SJCRH30 (cell line): Measurements from ENCODE around the gene CATSPERD. TPM values are rescaled to one million over a fixed set of nuclear protein-coding genes. Genes with fewer than 3 reads are reported as not detected.
A peak's percentile ranks its signal among the peaks of the same experiment; 100 is the strongest.
"Not testable (repeated sequence)": the region's sequence is repeated elsewhere in the genome, so short reads cannot be mapped to it uniquely, and the experiment has no call there.

Experiments used
- DNase-seq, 2 experiments: peaks; one replicate each; pipeline ENCODE4 v3.0.0-alpha.2; 2015 to 2020
- H3K27ac ChIP-seq: fragments of 250-450 bp; sonication (Bioruptor Pico); 2 replicates; pipeline ENCODE4 v1.5.1; 2020; ENCODE audit warnings: mild to moderate bottlenecking, moderate library complexity
- H3K27me3 ChIP-seq: fragments of 250-450 bp; sonication (Bioruptor Pico); 2 replicates; pipeline ENCODE4 v1.5.1; 2020; ENCODE audit warnings: mild to moderate bottlenecking, moderate library complexity
- H3K36me3 ChIP-seq: fragments of 250-450 bp; sonication (Bioruptor Pico); 2 replicates; pipeline ENCODE4 v1.5.1; 2020; ENCODE audit warnings: mild to moderate bottlenecking, moderate library complexity
- H3K4me1 ChIP-seq: fragments of 250-450 bp; sonication (Bioruptor Pico); 2 replicates; pipeline ENCODE4 v1.5.1; 2020; ENCODE audit warnings: mild to moderate bottlenecking, moderate library complexity
- H3K4me3 ChIP-seq: fragments of 250-450 bp; sonication (Bioruptor Pico); 2 replicates; pipeline ENCODE4 v1.5.1; 2020; ENCODE audit warnings: mild to moderate bottlenecking, moderate library complexity
- H3K9me3 ChIP-seq: fragments of 250-450 bp; sonication (Bioruptor Pico); replicated peaks from 2 replicates; pipeline ENCODE4 v1.5.1; 2020; ENCODE audit warnings: mild to moderate bottlenecking, moderate library complexity
- total RNA-seq: library from RNA; depleted of rRNA; stranded (reverse); fragments of >200 nt; shearing (Covaris generic); gene quantifications from 2 replicates; pipeline ENCODE4 v1.2.3, GENCODE V29; 2014

CATSPERD gene
- total RNA-seq, 1 experiment from 2014 or later, result not detected

GRCh38 chr19:5680437-5681368 is 39.7 kb upstream of the CATSPERD start, which contains the start of the genes HSD11B1L and MICOS13:
HSD11B1L (plus strand) TSS chr19:5681027; CDS start chr19:5684833, 3,806 bp downstream.
MICOS13 (minus strand) TSS chr19:5680516; CDS start chr19:5680486, 30 bp downstream.
- H3K27me3 ChIP-seq, result no peaks in the 10 kb centered on the region
- H3K9me3 ChIP-seq, result no peaks in the 10 kb centered on the region
- DNase-seq, result peak; percentile 98 to 99
- H3K27ac ChIP-seq, result peak within 1 kb of the TSS; percentile 65
- no peaks in the 10 kb centered on the region for H3K36me3 ChIP-seq
- peak within 1 kb of the TSS; percentile 88 for H3K4me3 ChIP-seq
- H3K4me1 ChIP-seq, result peaks cover 19% of the 10 kb centered on the region

GRCh38 chr19:5681391-5682106 is 38.9 kb upstream of the CATSPERD start:
- no peaks in the 10 kb centered on the region for H3K36me3 ChIP-seq
- H3K27ac ChIP-seq, result no peak overlapping the region
- H3K27me3 ChIP-seq, result no peaks in the 10 kb centered on the region
- H3K4me1 ChIP-seq, result peaks cover 11% of the 10 kb centered on the region
- no peak for DNase-seq
- H3K4me3 ChIP-seq, result peak overlapping the region; percentile 88
- no peaks in the 10 kb centered on the region for H3K9me3 ChIP-seq

GRCh38 chr19:5682107-5682482 is 38.3 kb upstream of the CATSPERD start:
- Histone ChIP-seq H3K4me1 (peaks cover 7% of the 10 kb centered on the region), H3K27ac (no peak overlapping the region), H3K36me3 (no peaks in the 10 kb centered on the region), H3K9me3 (no peaks in the 10 kb centered on the region), H3K4me3 (no peak overlapping the region), H3K27me3 (no peaks in the 10 kb centered on the region)
- no peak for DNase-seq

- H3K27me3 ChIP-seq, result no peaks in the 10 kb centered on the region
- H3K4me1 ChIP-seq, result no peaks in the 10 kb centered on the region; the same call in 1 of the 2 replicates
- H3K4me3 ChIP-seq, result no peak overlapping the region
- no peaks in the 10 kb centered on the region for H3K36me3 ChIP-seq
- H3K9me3 ChIP-seq, result no peaks in the 10 kb centered on the region
- no peak for DNase-seq
- no peak overlapping the region for H3K27ac ChIP-seq
These were observed 37.1 kb upstream of the CATSPERD start for GRCh38 chr19:5683177-5683886.

- DNase-seq, result no peak
- H3K36me3 ChIP-seq, result no peaks in the 10 kb centered on the region
- H3K27me3 ChIP-seq, result no peaks in the 10 kb centered on the region
- no peaks in the 10 kb centered on the region for H3K9me3 ChIP-seq
- H3K4me1 ChIP-seq, result no peaks in the 10 kb centered on the region; the same call in 1 of the 2 replicates
- no peak overlapping the region for H3K4me3 ChIP-seq
- no peak overlapping the region for H3K27ac ChIP-seq
These were observed 35.6 kb upstream of the CATSPERD start for GRCh38 chr19:5684694-5685430.

GRCh38 chr19:5686326-5686646 is 34.2 kb upstream of the CATSPERD start:
- Histone ChIP-seq H3K4me3 (peak overlapping the region; percentile 71), H3K27me3 (no peaks in the 10 kb centered on the region), H3K27ac (no peak overlapping the region), H3K36me3 (peaks cover 10% of the 10 kb centered on the region), H3K9me3 (no peaks in the 10 kb centered on the region), H3K4me1 (no peaks in the 10 kb centered on the region; the same call in 1 of the 2 replicates)
- no peak for DNase-seq

GRCh38 chr19:5686647-5687359 is 33.6 kb upstream of the CATSPERD start:
- DNase-seq, result peak; percentile 97 to 99
- Histone ChIP-seq H3K4me3 (peak overlapping the region; percentile 71), H3K9me3 (no peaks in the 10 kb centered on the region), H3K36me3 (peaks cover 15% of the 10 kb centered on the region), H3K27ac (peak overlapping the region; percentile 28), H3K4me1 (no peaks in the 10 kb centered on the region; the same call in 1 of the 2 replicates), H3K27me3 (no peaks in the 10 kb centered on the region)

- Histone ChIP-seq H3K27ac (no peak overlapping the region), H3K4me3 (peak overlapping the region; percentile 71), H3K4me1 (no peaks in the 10 kb centered on the region; the same call in 1 of the 2 replicates), H3K9me3 (no peaks in the 10 kb centered on the region), H3K27me3 (no peaks in the 10 kb centered on the region), H3K36me3 (peaks cover 22% of the 10 kb centered on the region)
- no peak for DNase-seq
These were observed 32.9 kb upstream of the CATSPERD start for GRCh38 chr19:5687360-5688198.

- not testable (repeated sequence) for H3K9me3 ChIP-seq, H3K4me1 ChIP-seq, DNase-seq, H3K27me3 ChIP-seq, H3K27ac ChIP-seq, H3K4me3 ChIP-seq
- peaks cover 30% of the 10 kb centered on the region for H3K36me3 ChIP-seq
These were observed 32.1 kb upstream of the CATSPERD start for GRCh38 chr19:5688262-5688881.

- H3K27me3 ChIP-seq, result no peaks in the 10 kb centered on the region
- H3K36me3 ChIP-seq, result peaks cover 49% of the 10 kb centered on the region
- peaks cover 15% of the 10 kb centered on the region for H3K4me1 ChIP-seq
- H3K9me3 ChIP-seq, result no peaks in the 10 kb centered on the region
- H3K27ac ChIP-seq, result peak within 1 kb of the TSS; percentile 87
- peak; percentile 96 to 97 for DNase-seq
- H3K4me3 ChIP-seq, result peak within 1 kb of the TSS; percentile 95
These were observed 30.1 kb upstream of the CATSPERD start, which contains the start of gene RPL36 for GRCh38 chr19:5690125-5690954. RPL36 (plus strand) TSS chr19:5690295; CDS start chr19:5690508, 213 bp downstream.

GRCh38 chr19:5690955-5691821 is 29.2 kb upstream of the CATSPERD start:
- Histone ChIP-seq H3K27ac (peak overlapping the region; percentile 87; the same call in 1 of the 2 replicates), H3K27me3 (no peaks in the 10 kb centered on the region), H3K9me3 (no peaks in the 10 kb centered on the region), H3K36me3 (peaks cover 53% of the 10 kb centered on the region), H3K4me3 (peak overlapping the region; percentile 95), H3K4me1 (peaks cover 18% of the 10 kb centered on the region)
- no peak for DNase-seq
